ENCODE data around the gene LRGUK. TPM values are rescaled to one million over a fixed set of nuclear protein-coding genes. Genes with fewer than 3 reads are reported as not detected.

LRGUK gene
- total and polyA plus RNA-seq, 10 donors = 0.26 to 1.8 (median 1.2) TPM; not detected in 1

DNA sequence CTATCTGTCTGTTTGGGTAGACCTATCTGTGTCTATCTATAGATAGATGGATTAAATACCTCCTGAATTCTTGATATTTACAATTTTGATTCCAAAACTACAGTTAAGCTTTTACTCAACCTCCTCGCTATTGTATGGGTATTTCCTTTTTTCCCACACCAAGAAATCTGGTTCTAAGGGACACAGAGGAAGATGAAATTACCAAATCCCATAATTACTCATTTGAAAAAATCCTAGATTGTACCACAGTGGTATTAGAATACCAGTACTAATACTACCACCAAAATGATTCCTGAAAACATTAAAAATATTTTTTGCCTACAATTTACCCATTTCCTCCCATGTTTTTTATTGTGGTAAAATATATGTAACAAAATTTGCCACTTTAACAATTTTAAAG is 53.2 kb downstream of the LRGUK start:
- no peaks in the 10 kb centered on the region for H3K27me3 ChIP-seq (replicated peaks in 1 of 7)
- TF ChIP-seq POLR2A (IDR thresholded peaks at IDR 0.05) = no peak
- TF ChIP-seq, protein P1, sequence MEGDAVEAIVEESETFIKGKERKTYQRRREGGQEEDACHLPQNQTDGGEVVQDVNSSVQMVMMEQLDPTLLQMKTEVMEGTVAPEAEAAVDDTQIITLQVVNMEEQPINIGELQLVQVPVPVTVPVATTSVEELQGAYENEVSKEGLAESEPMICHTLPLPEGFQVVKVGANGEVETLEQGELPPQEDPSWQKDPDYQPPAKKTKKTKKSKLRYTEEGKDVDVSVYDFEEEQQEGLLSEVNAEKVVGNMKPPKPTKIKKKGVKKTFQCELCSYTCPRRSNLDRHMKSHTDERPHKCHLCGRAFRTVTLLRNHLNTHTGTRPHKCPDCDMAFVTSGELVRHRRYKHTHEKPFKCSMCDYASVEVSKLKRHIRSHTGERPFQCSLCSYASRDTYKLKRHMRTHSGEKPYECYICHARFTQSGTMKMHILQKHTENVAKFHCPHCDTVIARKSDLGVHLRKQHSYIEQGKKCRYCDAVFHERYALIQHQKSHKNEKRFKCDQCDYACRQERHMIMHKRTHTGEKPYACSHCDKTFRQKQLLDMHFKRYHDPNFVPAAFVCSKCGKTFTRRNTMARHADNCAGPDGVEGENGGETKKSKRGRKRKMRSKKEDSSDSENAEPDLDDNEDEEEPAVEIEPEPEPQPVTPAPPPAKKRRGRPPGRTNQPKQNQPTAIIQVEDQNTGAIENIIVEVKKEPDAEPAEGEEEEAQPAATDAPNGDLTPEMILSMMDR (IDR thresholded peaks at IDR 0.05 in 8 of 11, conservative IDR thresholded peaks at IDR 0.05 in 3 of 11) = no peak
- no peak for TF ChIP-seq POLR2AphosphoS5 (IDR thresholded peaks at IDR 0.05)

DNA sequence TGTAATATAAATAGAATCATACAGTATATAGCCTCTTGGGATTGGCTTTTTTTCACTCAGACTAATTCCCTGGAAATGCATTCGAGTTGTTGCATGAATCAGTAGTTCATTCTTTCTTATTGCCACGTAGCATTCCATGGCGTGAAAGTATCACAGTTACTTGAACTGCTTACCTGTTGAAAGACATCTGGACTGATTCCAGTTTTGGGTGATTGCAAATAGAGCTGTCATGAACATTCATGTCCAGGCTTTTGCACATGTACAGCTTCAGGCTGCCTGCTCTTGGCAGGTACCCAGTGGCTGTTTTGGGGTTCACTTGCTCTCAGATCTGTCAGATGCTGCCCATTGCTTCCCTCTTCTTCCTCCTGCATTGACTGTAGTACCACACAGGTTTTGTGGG is 54.9 kb downstream of the LRGUK start:
- WGBS, 5 donors = 57 to 62% (median 60%) methylated on average over 3 of the region's 3 CpGs
- Histone ChIP-seq H3K27ac (no peak overlapping the region), H3K27me3 (replicated peaks in 1 of 7) (no peaks in the 10 kb centered on the region), H3K4me3 (no peak overlapping the region), H3K36me3 (no peaks in the 10 kb centered on the region), H3K9me3 (no peaks in the 10 kb centered on the region), H3K4me1 (peaks cover 0 to 10% (median 0%) of the 10 kb centered on the region in 6 donors)
- no peak for DNase-seq
- intact Hi-C loops (cut with DNase I; ENCODE audit: low total_unique reads) = no loop called here
- TF ChIP-seq, protein P1 (IDR thresholded peaks at IDR 0.05 in 8 of 11, conservative IDR thresholded peaks at IDR 0.05 in 3 of 11) = no peak
- no peak for TF ChIP-seq POLR2AphosphoS5 (IDR thresholded peaks at IDR 0.05)
- TF ChIP-seq POLR2A (IDR thresholded peaks at IDR 0.05) = no peak

More for the DNA sequence above, 53.2 kb downstream of the LRGUK start:
- intact Hi-C loops (cut with DNase I; ENCODE audit: low total_unique reads) = no loop called here
- no peak overlapping the region for H3K4me3 ChIP-seq
- H3K27ac ChIP-seq = no peak overlapping the region
- no peaks in the 10 kb centered on the region for H3K9me3 ChIP-seq
- 74 to 92% (median 81%) methylated on average over 1 of the region's 1 CpG for WGBS, 5 donors
- no peak for DNase-seq
- no peaks in the 10 kb centered on the region for H3K36me3 ChIP-seq
- H3K4me1 ChIP-seq = peaks cover 0 to 14% (median 0%) of the 10 kb centered on the region in 6 donors

DNA sequence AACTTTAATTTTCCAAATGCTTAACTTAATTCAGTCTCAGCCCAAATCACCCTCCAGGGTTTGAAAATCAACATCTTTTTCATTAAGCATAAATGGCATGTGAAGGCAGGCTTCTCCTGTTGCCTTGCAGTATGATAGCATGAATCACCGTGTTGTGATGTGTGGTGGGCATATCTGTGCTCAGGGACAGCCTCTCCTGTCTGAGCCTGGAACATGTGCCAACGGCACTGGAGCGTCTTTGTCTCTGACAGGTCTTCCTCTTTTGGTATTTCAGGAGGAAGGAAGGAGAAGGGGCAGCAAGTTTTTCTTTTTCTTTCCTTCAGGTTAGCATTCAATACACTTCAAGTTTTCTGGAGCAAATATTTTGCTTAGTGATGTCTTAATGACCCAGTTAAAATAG is 57.6 kb downstream of the LRGUK start:
- TF ChIP-seq POLR2A (IDR thresholded peaks at IDR 0.05) (no peak), POLR2AphosphoS5 (IDR thresholded peaks at IDR 0.05) (no peak)
- TF ChIP-seq, protein P1 (IDR thresholded peaks at IDR 0.05 in 8 of 11, conservative IDR thresholded peaks at IDR 0.05 in 3 of 11) = no peak
- peak overlapping the region in 2 of 8 donors; percentile 22 to 47 for H3K27ac ChIP-seq
- no peaks in the 10 kb centered on the region for H3K36me3 ChIP-seq
- peaks cover 0 to 10% (median 0%) of the 10 kb centered on the region in 6 donors for H3K4me1 ChIP-seq
- WGBS, 5 donors = 37 to 53% (median 43%) methylated on average over 3 of the region's 3 CpGs
- intact Hi-C loops (cut with DNase I; ENCODE audit: low total_unique reads) = no loop called here
- no peaks in the 10 kb centered on the region for H3K27me3 ChIP-seq (replicated peaks in 1 of 7)
- no peak for DNase-seq
- H3K4me3 ChIP-seq = no peak overlapping the region
- no peaks in the 10 kb centered on the region for H3K9me3 ChIP-seq

DNA sequence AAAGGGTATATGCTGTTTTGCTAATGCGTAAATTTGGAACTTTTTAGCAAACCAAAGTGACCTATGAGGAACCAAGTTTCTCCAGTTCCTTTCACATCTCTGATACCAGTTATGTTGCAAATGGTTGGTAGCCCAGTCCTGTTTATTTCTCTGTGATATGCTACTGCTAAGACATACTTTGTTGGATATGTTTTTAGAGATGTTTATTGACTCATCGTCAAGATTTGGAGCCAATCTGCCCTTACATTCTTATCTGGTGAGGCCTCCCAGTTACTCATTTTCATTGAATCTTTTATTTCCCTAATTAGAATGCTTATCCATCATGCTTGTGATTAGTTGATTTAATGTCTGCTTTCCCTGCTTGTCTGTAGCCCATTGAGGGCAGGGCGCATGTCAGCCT is 58.9 kb downstream of the LRGUK start:
- H3K9me3 ChIP-seq = no peaks in the 10 kb centered on the region
- H3K36me3 ChIP-seq = no peaks in the 10 kb centered on the region
- peaks cover 0 to 10% (median 0%) of the 10 kb centered on the region in 6 donors for H3K4me1 ChIP-seq
- intact Hi-C loops (cut with DNase I; ENCODE audit: low total_unique reads) = no loop called here
- 62 to 66% (median 63%) methylated on average over 3 of the region's 3 CpGs for WGBS, 5 donors
- no peak overlapping the region for H3K27ac ChIP-seq
- TF ChIP-seq, protein P1 (IDR thresholded peaks at IDR 0.05 in 8 of 11, conservative IDR thresholded peaks at IDR 0.05 in 3 of 11) = no peak
- TF ChIP-seq POLR2A (IDR thresholded peaks at IDR 0.05) = no peak
- no peak for TF ChIP-seq POLR2AphosphoS5 (IDR thresholded peaks at IDR 0.05)
- no peaks in the 10 kb centered on the region for H3K27me3 ChIP-seq (replicated peaks in 1 of 7)
- H3K4me3 ChIP-seq = no peak overlapping the region
- DNase-seq = no peak

Measured in spleen (tissue), 11 donors.